ENCODE data around the gene IQGAP2.

Gene IQGAP2

DNA sequence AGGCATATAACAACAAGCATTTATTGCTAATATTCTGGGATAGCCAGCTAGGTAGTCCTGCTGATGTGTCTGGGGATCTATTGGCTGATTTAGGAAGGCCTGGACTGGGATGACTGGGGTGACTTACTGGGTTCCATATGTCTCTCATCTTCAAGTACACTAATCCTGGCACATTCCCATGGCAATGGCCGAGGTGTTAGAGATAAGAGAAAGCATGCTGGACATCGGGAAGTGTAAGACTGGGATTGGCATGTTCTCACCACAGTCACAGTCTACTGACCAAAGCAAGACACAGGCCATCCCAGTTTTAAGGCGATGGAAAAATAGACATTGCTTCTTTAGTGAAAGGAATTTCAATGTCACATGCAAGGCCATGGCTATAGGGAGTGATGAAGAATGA, 342.6 kb downstream of the IQGAP2 start:
- POLR2A ChIA-PET, result no interaction called here
- H3K27ac ChIP-seq (ENCODE audit: extremely low read depth, low read depth, low read length), result no peak overlapping the region
- TF ChIP-seq ZNF335 (tag by site-specific recombination; conservative IDR thresholded peaks at IDR 0.05) (no peak), KLF9 (tag by site-specific recombination; IDR thresholded peaks at IDR 0.05; ENCODE audit: low read depth) (no peak), ZNF473 (tag by site-specific recombination; IDR thresholded peaks at IDR 0.05) (no peak), ZNF792 (tag by site-specific recombination; IDR thresholded peaks at IDR 0.05) (no peak), ZNF555 (tag by site-specific recombination; conservative IDR thresholded peaks at IDR 0.05) (no peak), MYNN (tag by site-specific recombination; IDR thresholded peaks at IDR 0.05; ENCODE audit: borderline replicate concordance) (no peak), ZNF629 (tag by site-specific recombination; IDR thresholded peaks at IDR 0.05) (no peak), ZNF23 (tag by site-specific recombination; IDR thresholded peaks at IDR 0.05; ENCODE audit: borderline replicate concordance) (no peak), ZNF514 (tag by site-specific recombination; IDR thresholded peaks at IDR 0.05) (no peak), ZNF184 (tag by site-specific recombination; IDR thresholded peaks at IDR 0.05) (no peak)
- TF ChIP-seq, protein P1, sequence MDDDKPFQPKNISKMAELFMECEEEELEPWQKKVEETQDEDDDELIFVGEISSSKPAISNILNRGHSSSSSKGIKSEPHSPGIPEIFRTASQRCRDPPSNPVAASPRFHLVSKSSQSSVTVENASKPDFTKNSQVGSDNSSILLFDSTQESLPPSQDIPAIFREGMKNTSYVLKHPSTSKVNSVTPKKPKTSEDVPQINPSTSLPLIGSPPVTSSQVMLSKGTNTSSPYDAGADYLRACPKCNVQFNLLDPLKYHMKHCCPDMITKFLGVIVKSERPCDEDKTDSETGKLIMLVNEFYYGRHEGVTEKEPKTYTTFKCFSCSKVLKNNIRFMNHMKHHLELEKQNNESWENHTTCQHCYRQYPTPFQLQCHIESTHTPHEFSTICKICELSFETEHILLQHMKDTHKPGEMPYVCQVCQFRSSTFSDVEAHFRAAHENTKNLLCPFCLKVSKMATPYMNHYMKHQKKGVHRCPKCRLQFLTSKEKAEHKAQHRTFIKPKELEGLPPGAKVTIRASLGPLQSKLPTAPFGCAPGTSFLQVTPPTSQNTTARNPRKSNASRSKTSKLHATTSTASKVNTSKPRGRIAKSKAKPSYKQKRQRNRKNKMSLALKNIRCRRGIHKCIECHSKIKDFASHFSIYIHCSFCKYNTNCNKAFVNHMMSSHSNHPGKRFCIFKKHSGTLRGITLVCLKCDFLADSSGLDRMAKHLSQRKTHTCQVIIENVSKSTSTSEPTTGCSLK (tag by site-specific recombination; IDR thresholded peaks at IDR 0.05), result no peak
- TF ChIP-seq, protein P2, sequence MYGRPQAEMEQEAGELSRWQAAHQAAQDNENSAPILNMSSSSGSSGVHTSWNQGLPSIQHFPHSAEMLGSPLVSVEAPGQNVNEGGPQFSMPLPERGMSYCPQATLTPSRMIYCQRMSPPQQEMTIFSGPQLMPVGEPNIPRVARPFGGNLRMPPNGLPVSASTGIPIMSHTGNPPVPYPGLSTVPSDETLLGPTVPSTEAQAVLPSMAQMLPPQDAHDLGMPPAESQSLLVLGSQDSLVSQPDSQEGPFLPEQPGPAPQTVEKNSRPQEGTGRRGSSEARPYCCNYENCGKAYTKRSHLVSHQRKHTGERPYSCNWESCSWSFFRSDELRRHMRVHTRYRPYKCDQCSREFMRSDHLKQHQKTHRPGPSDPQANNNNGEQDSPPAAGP (tag by site-specific recombination; IDR thresholded peaks at IDR 0.05), result no peak
- TF ChIP-seq, protein P3, sequence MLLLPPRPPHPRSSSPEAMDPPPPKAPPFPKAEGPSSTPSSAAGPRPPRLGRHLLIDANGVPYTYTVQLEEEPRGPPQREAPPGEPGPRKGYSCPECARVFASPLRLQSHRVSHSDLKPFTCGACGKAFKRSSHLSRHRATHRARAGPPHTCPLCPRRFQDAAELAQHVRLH (tag by site-specific recombination; IDR thresholded peaks at IDR 0.05), result no peak
- TF ChIP-seq, protein P4, sequence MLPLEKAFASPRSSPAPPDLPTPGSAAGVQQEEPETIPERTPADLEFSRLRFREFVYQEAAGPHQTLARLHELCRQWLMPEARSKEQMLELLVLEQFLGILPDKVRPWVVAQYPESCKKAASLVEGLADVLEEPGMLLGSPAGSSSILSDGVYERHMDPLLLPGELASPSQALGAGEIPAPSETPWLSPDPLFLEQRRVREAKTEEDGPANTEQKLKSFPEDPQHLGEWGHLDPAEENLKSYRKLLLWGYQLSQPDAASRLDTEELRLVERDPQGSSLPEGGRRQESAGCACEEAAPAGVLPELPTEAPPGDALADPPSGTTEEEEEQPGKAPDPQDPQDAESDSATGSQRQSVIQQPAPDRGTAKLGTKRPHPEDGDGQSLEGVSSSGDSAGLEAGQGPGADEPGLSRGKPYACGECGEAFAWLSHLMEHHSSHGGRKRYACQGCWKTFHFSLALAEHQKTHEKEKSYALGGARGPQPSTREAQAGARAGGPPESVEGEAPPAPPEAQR (tag by site-specific recombination; IDR thresholded peaks at IDR 0.05), result no peak
- TF ChIP-seq, protein P5, sequence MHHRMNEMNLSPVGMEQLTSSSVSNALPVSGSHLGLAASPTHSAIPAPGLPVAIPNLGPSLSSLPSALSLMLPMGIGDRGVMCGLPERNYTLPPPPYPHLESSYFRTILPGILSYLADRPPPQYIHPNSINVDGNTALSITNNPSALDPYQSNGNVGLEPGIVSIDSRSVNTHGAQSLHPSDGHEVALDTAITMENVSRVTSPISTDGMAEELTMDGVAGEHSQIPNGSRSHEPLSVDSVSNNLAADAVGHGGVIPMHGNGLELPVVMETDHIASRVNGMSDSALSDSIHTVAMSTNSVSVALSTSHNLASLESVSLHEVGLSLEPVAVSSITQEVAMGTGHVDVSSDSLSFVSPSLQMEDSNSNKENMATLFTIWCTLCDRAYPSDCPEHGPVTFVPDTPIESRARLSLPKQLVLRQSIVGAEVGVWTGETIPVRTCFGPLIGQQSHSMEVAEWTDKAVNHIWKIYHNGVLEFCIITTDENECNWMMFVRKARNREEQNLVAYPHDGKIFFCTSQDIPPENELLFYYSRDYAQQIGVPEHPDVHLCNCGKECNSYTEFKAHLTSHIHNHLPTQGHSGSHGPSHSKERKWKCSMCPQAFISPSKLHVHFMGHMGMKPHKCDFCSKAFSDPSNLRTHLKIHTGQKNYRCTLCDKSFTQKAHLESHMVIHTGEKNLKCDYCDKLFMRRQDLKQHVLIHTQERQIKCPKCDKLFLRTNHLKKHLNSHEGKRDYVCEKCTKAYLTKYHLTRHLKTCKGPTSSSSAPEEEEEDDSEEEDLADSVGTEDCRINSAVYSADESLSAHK (tag by site-specific recombination; IDR thresholded peaks at IDR 0.05), result no peak
- no peaks in the 10 kb centered on the region for H3K4me1 ChIP-seq (ENCODE audit: control insufficient read depth, insufficient read depth, low read length)
- H3K9me3 ChIP-seq (ENCODE audit: control insufficient read depth, insufficient read depth, low read depth, low read length), result no peaks in the 10 kb centered on the region
- CTCF ChIA-PET, result interaction anchor here (0.6 kb wide), 1 partner anchor 11 kb away, joined by 3 read pairs; no protein-coding TSS in a partner anchor
- H3K4me3 ChIP-seq (ENCODE audit: low read depth, low read length), result no peak overlapping the region
- no peaks in the 10 kb centered on the region for H3K36me3 ChIP-seq (ENCODE audit: control insufficient read depth in 2 of 2, insufficient read depth in 1 of 2, low read length in 2 of 2)

DNA sequence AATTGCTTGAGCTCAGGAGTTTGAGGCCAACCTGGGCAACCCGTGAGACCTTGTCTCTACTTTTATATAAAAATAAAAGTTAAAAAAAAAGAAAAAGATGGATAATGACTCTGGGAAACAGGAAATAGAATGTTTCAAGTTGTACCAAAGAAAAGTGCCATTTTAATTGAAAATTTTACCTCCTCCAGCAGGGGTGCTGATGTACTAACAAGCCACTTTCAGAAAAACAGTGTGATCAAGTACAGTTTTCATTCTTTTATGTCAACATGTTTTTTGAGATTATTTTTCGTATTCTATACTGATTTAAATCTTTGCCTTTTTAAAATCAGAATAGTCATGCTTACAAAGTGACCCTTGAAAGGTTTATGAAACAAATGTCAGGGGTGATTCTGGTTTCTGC, 343.6 kb downstream of the IQGAP2 start:
- H3K4me1 ChIP-seq (ENCODE audit: control insufficient read depth, insufficient read depth, low read length), result no peaks in the 10 kb centered on the region
- H3K4me3 ChIP-seq (ENCODE audit: low read depth, low read length), result no peak overlapping the region
- ChIA-PET POLR2A (no interaction called here), CTCF (interaction anchor here (0.6 to 2.6 kb wide), 2 partner anchors 28 to 1077 kb away, joined by 4 to 14 read pairs; no protein-coding TSS in a partner anchor)
- no peaks in the 10 kb centered on the region for H3K36me3 ChIP-seq (ENCODE audit: control insufficient read depth in 2 of 2, insufficient read depth in 1 of 2, low read length in 2 of 2)
- H3K9me3 ChIP-seq (ENCODE audit: control insufficient read depth, insufficient read depth, low read depth, low read length), result no peaks in the 10 kb centered on the region
- no peak overlapping the region for H3K27ac ChIP-seq (ENCODE audit: extremely low read depth, low read depth, low read length)
- TF ChIP-seq ZNF629 (tag by site-specific recombination; IDR thresholded peaks at IDR 0.05) (no peak), ZNF404 (tag by site-specific recombination; IDR thresholded peaks at IDR 0.05) (no peak), MZF1 (tag by site-specific recombination; IDR thresholded peaks at IDR 0.05; ENCODE audit: borderline replicate concordance) (no peak), SALL2 (tag by site-specific recombination; IDR thresholded peaks at IDR 0.05; ENCODE audit: borderline replicate concordance) (no peak), ZNF626 (tag by site-specific recombination; IDR thresholded peaks at IDR 0.05) (no peak), ZBTB21 (tag by site-specific recombination; IDR thresholded peaks at IDR 0.05) (no peak), ZNF311 (tag by site-specific recombination; IDR thresholded peaks at IDR 0.05; ENCODE audit: borderline replicate concordance) (no peak), ZNF202 (tag by site-specific recombination; IDR thresholded peaks at IDR 0.05; ENCODE audit: borderline replicate concordance) (no peak), ZNF660 (tag by site-specific recombination; IDR thresholded peaks at IDR 0.05) (no peak), GLIS1 (tag by site-specific recombination; IDR thresholded peaks at IDR 0.05) (no peak), EGR2 (tag by site-specific recombination; IDR thresholded peaks at IDR 0.05; ENCODE audit: low read depth) (no peak), ZNF658 (tag by site-specific recombination; IDR thresholded peaks at IDR 0.05) (no peak), ZNF239 (tag by site-specific recombination; IDR thresholded peaks at IDR 0.05) (no peak)
- TF ChIP-seq, protein P6, sequence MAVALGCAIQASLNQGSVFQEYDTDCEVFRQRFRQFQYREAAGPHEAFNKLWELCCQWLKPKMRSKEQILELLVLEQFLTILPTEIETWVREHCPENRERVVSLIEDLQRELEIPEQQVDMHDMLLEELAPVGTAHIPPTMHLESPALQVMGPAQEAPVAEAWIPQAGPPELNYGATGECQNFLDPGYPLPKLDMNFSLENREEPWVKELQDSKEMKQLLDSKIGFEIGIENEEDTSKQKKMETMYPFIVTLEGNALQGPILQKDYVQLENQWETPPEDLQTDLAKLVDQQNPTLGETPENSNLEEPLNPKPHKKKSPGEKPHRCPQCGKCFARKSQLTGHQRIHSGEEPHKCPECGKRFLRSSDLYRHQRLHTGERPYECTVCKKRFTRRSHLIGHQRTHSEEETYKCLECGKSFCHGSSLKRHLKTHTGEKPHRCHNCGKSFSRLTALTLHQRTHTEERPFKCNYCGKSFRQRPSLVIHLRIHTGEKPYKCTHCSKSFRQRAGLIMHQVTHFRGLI (tag by site-specific recombination; IDR thresholded peaks at IDR 0.05), result no peak

All from HEK293 (cell line).